ENCODE data around the gene SOCS1. TPM values are rescaled to one million over a fixed set of nuclear protein-coding genes. Genes with fewer than 3 reads are reported as not detected.

The SOCS1 gene
- total RNA-seq, 2 experiments from 2014 or later, result 23.4 to 47.1 TPM

GRCh38 chr16:11276143-11276895, 20.3 kb upstream of the SOCS1 start, which contains the start of gene PRM2:
PRM2 (minus strand) TSS chr16:11276480; CDS start chr16:11276370, 110 bp downstream.
- H3K36me3 ChIP-seq (ENCODE audit: insufficient read depth, low read length), result no peaks in the 10 kb centered on the region
- ChIA-PET CTCF (ENCODE audit: unreplicated experiment) (no interaction called here), POLR2A (no interaction called here)
- peaks cover 12% of the 10 kb centered on the region for H3K4me1 ChIP-seq (ENCODE audit: insufficient read depth, low read length, poor library complexity, severe bottlenecking)
- TF ChIP-seq EZH2phosphoT487 (IDR thresholded peaks at IDR 0.05; ENCODE audit: borderline replicate concordance, low read depth, low read length) (no peak), CTCF (conservative IDR thresholded peaks at IDR 0.05; ENCODE audit: low read length) (no peak)
- no peak for DNase-seq (ENCODE audit: low spot score)
- no peaks in the 10 kb centered on the region for H3K9me3 ChIP-seq (ENCODE audit: low read length)
- H3K27ac ChIP-seq (ENCODE audit: low read depth, low read length, poor library complexity, severe bottlenecking), result no peak within 1 kb of the TSS
- no peaks in the 10 kb centered on the region for H3K9me2 ChIP-seq (ENCODE audit: insufficient read depth, low read length)
- intact Hi-C loops (cut with micrococcal nuclease; ENCODE audit: unreplicated experiment), result no loop called here
- H2AFZ ChIP-seq (ENCODE audit: low read length), result no peak within 1 kb of the TSS
- no peak within 1 kb of the TSS for H3K4me3 ChIP-seq (ENCODE audit: low read depth, low read length, poor library complexity, severe bottlenecking)
- H3K79me2 ChIP-seq (ENCODE audit: insufficient read depth, low read depth, low read length), result no peaks in the 10 kb centered on the region
- H4K20me1 ChIP-seq (ENCODE audit: insufficient read depth, low read length), result no peaks in the 10 kb centered on the region
- BruUV-seq (replicated peaks), result no TSS peak
- H3K4me2 ChIP-seq (ENCODE audit: low read length), result no peak within 1 kb of the TSS

GRCh38 chr16:11274964-11275363, 19.0 kb upstream of the SOCS1 start:
- Histone ChIP-seq H4K20me1 (ENCODE audit: insufficient read depth, low read length) (no peaks in the 10 kb centered on the region), H3K9me2 (ENCODE audit: insufficient read depth, low read length) (no peaks in the 10 kb centered on the region), H3K4me1 (ENCODE audit: insufficient read depth, low read length, poor library complexity, severe bottlenecking) (peaks cover 12% of the 10 kb centered on the region), H3K4me2 (ENCODE audit: low read length) (no peak overlapping the region), H3K36me3 (ENCODE audit: insufficient read depth, low read length) (no peaks in the 10 kb centered on the region), H3K9me3 (ENCODE audit: low read length) (no peaks in the 10 kb centered on the region), H3K79me2 (ENCODE audit: insufficient read depth, low read depth, low read length) (no peaks in the 10 kb centered on the region), H3K27ac (ENCODE audit: low read depth, low read length, poor library complexity, severe bottlenecking) (no peak overlapping the region), H2AFZ (ENCODE audit: low read length) (no peak overlapping the region), H3K4me3 (ENCODE audit: low read depth, low read length, poor library complexity, severe bottlenecking) (no peak overlapping the region)
- BruUV-seq (replicated peaks), result no TSS peak
- ChIA-PET POLR2A (no interaction called here), CTCF (ENCODE audit: unreplicated experiment) (no interaction called here)
- no peak for DNase-seq (ENCODE audit: low spot score)
- intact Hi-C loops (cut with micrococcal nuclease; ENCODE audit: unreplicated experiment), result no loop called here
- no peak for TF ChIP-seq EZH2phosphoT487 (IDR thresholded peaks at IDR 0.05; ENCODE audit: borderline replicate concordance, low read depth, low read length)

GRCh38 chr16:11273721-11274324, 17.8 kb upstream of the SOCS1 start:
- H3K4me1 ChIP-seq (ENCODE audit: insufficient read depth, low read length, poor library complexity, severe bottlenecking), result peaks cover 2% of the 10 kb centered on the region
- H2AFZ ChIP-seq (ENCODE audit: low read length), result no peak overlapping the region
- no peak overlapping the region for H3K27ac ChIP-seq (ENCODE audit: low read depth, low read length, poor library complexity, severe bottlenecking)
- no peaks in the 10 kb centered on the region for H4K20me1 ChIP-seq (ENCODE audit: insufficient read depth, low read length)
- H3K4me3 ChIP-seq (ENCODE audit: low read depth, low read length, poor library complexity, severe bottlenecking), result no peak overlapping the region
- no TSS peak for BruUV-seq (replicated peaks)
- H3K36me3 ChIP-seq (ENCODE audit: insufficient read depth, low read length), result no peaks in the 10 kb centered on the region
- intact Hi-C loops (cut with micrococcal nuclease; ENCODE audit: unreplicated experiment), result no loop called here
- no peak for DNase-seq (ENCODE audit: low spot score)
- no peak overlapping the region for H3K4me2 ChIP-seq (ENCODE audit: low read length)
- CTCF ChIA-PET (ENCODE audit: unreplicated experiment), result no interaction called here
- H3K9me3 ChIP-seq (ENCODE audit: low read length), result no peaks in the 10 kb centered on the region
- no peaks in the 10 kb centered on the region for H3K79me2 ChIP-seq (ENCODE audit: insufficient read depth, low read depth, low read length)
- no peaks in the 10 kb centered on the region for H3K9me2 ChIP-seq (ENCODE audit: insufficient read depth, low read length)
- POLR2A ChIA-PET, result interaction anchor here (1.3 kb wide), 1 partner anchor 10 kb away, joined by 3 read pairs; no protein-coding TSS in a partner anchor
- no peak for TF ChIP-seq EZH2phosphoT487 (IDR thresholded peaks at IDR 0.05; ENCODE audit: borderline replicate concordance, low read depth, low read length)
- no peak for TF ChIP-seq CTCF (conservative IDR thresholded peaks at IDR 0.05; ENCODE audit: low read length)

Data from OCI-LY7 (cell line).